Lung (tissue), 12 donors: ENCODE data around the gene ASTN1. TPM values are rescaled to one million over a fixed set of nuclear protein-coding genes. Genes with fewer than 3 reads are reported as not detected.
"Not testable (repeated sequence)": the region's sequence is repeated elsewhere in the genome, so short reads cannot be mapped to it uniquely, and the experiment has no call there.

Experiments
- ATAC-seq: fragments of 200-7000 bp; cut with Tn5 transposase; one replicate; pipeline ENCODE4 v1.9.1; 2020; ENCODE audit warnings: moderate number of reproducible peaks; ENCODE audit not compliant: insufficient read depth, low FRiP score
- DNase-seq, 3 donors: peaks; one replicate each; pipeline ENCODE4 v3.0.0-alpha.2; 2013 to 2017
- H3K27ac ChIP-seq, 2 donors: one replicate each; pipeline ENCODE4 v1.5.1; 2013; ENCODE audit warnings: mild to moderate bottlenecking in 2 of 2, moderate library complexity in 2 of 2, control low read depth in 1 of 2, inconsistent platforms in 1 of 2, low read depth in 1 of 2, low read length in 1 of 2
- H3K27me3 ChIP-seq, 3 donors: one replicate each; pipeline ENCODE4 v1.5.1; 2013; ENCODE audit warnings: low read length in 2 of 3; ENCODE audit not compliant: control insufficient read depth in 3 of 3, insufficient read depth in 3 of 3
- H3K36me3 ChIP-seq, 4 donors: one replicate each; pipeline ENCODE4 v1.5.1; 2013; ENCODE audit warnings: low read length in 4 of 4, mild to moderate bottlenecking in 1 of 4, moderate library complexity in 1 of 4; ENCODE audit not compliant: control insufficient read depth in 4 of 4, insufficient read depth in 4 of 4
- H3K4me1 ChIP-seq, 5 donors: one replicate each; pipeline ENCODE4 v1.5.1; 2013; ENCODE audit warnings: low read length in 5 of 5, mild to moderate bottlenecking in 2 of 5, moderate library complexity in 1 of 5; ENCODE audit not compliant: control insufficient read depth in 5 of 5, insufficient read depth in 5 of 5
- H3K4me3 ChIP-seq: one replicate; pipeline ENCODE4 v1.5.1; 2013; ENCODE audit warnings: mild to moderate bottlenecking, control low read depth, moderate library complexity
- H3K9ac ChIP-seq, 2 donors: one replicate each; pipeline ENCODE4 v1.5.1; 2013; ENCODE audit warnings: low read length in 2 of 2, control low read depth in 1 of 2; ENCODE audit not compliant: insufficient read depth in 1 of 2
- H3K9me3 ChIP-seq, 4 donors: one replicate each; pipeline ENCODE4 v1.5.1; 2013; ENCODE audit warnings: low read length in 3 of 4, mild to moderate bottlenecking in 1 of 4, moderate library complexity in 1 of 4; ENCODE audit not compliant: control insufficient read depth in 4 of 4, insufficient read depth in 3 of 4
- CTCF ChIP-seq: IDR thresholded peaks from 2 replicates; pipeline ENCODE4 v1.5.1; 2012; ENCODE audit warnings: mild to moderate bottlenecking; ENCODE audit errors: control extremely low read depth, extremely low read depth
- WGBS, 2 donors: extraction: QIAGEN DNeasy Blood & Tissue Kit; methylation state at CpG; one replicate each; pipeline ENCODE4 v1.1.7; 2013; 5-methylcytosine and 5-hydroxymethylcytosine counted together
- polyA plus RNA-seq, 2 donors: library from polyadenylated mRNA; stranded (reverse); fragments of 200-250 nt; gene quantifications; one replicate each; pipeline ENCODE4 v1.2.1, GENCODE V29; 2013
- total RNA-seq, 2 donors: library from RNA; depleted of rRNA in 1 of 2; stranded (reverse); fragments of >200 nt in 1 of 2; gene quantifications; one replicate each; pipeline ENCODE4 v1.2.1, GENCODE V29; 2014 to 2021
- donor health status: control.
- donor health status: control.
- donor health status: Bipolar disorder and iron deficiency.
- donor health status: healthy.
- donor health status: DM: yes; HTN: yes; CAD: no.

The ASTN1 gene
- total and polyA plus RNA-seq, 4 donors: 0.03 to 3.6 (median 0.08) TPM

GRCh38 chr1:177077734-177078499 lies 86.6 kb downstream of the ASTN1 start:
- 79 to 84% methylated on average over 4 of the region's 4 CpGs for WGBS, 2 donors
- no peak overlapping the region for H3K4me3 ChIP-seq
- no peaks in the 10 kb centered on the region for H3K9me3 ChIP-seq
- no peaks in the 10 kb centered on the region for H3K27me3 ChIP-seq
- TF ChIP-seq CTCF: no peak
- no peak overlapping the region for H3K9ac ChIP-seq
- no peaks in the 10 kb centered on the region for H3K36me3 ChIP-seq
- no peaks in the 10 kb centered on the region for H3K4me1 ChIP-seq
- H3K27ac ChIP-seq: no peak overlapping the region
- ATAC-seq (no peak), DNase-seq (no peak)

- no peak for ATAC-seq
- H3K36me3 ChIP-seq: no peaks in the 10 kb centered on the region
- H3K9ac ChIP-seq: no peak overlapping the region
- no peak overlapping the region for H3K4me3 ChIP-seq
- H3K27me3 ChIP-seq: no peaks in the 10 kb centered on the region
- H3K9me3 ChIP-seq: no peaks in the 10 kb centered on the region
- H3K27ac ChIP-seq: no peak overlapping the region
- no peak for TF ChIP-seq CTCF
- 88 to 91% methylated on average over 8 of the region's 8 CpGs for WGBS, 2 donors
- no peaks in the 10 kb centered on the region for H3K4me1 ChIP-seq
- no peak for DNase-seq
Observed at GRCh38 chr1:177077006-177077405, 87.5 kb downstream of the ASTN1 start.

- ATAC-seq, H3K36me3 ChIP-seq, DNase-seq, H3K4me3 ChIP-seq, H3K9ac ChIP-seq, H3K27me3 ChIP-seq, H3K4me1 ChIP-seq, H3K9me3 ChIP-seq, H3K27ac ChIP-seq: not testable (repeated sequence)
- whole genome bisulfite sequencing, 2 donors: 98 to 99% methylated on average over 3 of the region's 3 CpGs
Observed at GRCh38 chr1:177074811-177075210, 89.7 kb downstream of the ASTN1 start.

- Histone ChIP-seq H3K9me3 (no peaks in the 10 kb centered on the region), H3K27me3 (no peaks in the 10 kb centered on the region), H3K4me1 (no peaks in the 10 kb centered on the region), H3K4me3 (no peak overlapping the region), H3K36me3 (no peaks in the 10 kb centered on the region), H3K9ac (no peak overlapping the region), H3K27ac (no peak overlapping the region)
- ATAC-seq (no peak), DNase-seq (peak in 1 of 3 donors; percentile 8)
- WGBS, 2 donors: 60 to 71% methylated on average over 3 of the region's 3 CpGs
- TF ChIP-seq CTCF: no peak
Observed at GRCh38 chr1:177069490-177069889, 95.0 kb downstream of the ASTN1 start.
